Endothelial cell of hepatic sinusoid (primary cell): ENCODE data around the gene GTF2B.
"Not testable (repeated sequence)": the region's sequence is repeated elsewhere in the genome, so short reads cannot be mapped to it uniquely, and the experiment has no call there.

Source experiments
- in situ Hi-C: cut with HindIII; loops from 2 replicates; pipeline ENCODE4 v1.10.0; 2017; ENCODE audit warnings: low sequenced_read_pairs

The GTF2B gene

GRCh38 chr1:88891318-88891950, at the start of gene GTF2B:
TSS of gene GTF2B (minus strand) at chr1:88891567. CDS start at chr1:88891499, 68 bp downstream.
- in situ Hi-C loops: no loop called here

GRCh38 chr1:88938528-88938927, 47.2 kb upstream of the GTF2B start:
- in situ Hi-C loops: not testable (repeated sequence)

- in situ Hi-C loops: no loop called here
These were observed 45.5 kb upstream of the GTF2B start for GRCh38 chr1:88936760-88937342.

- in situ Hi-C loops: no loop called here
These were observed 44.8 kb upstream of the GTF2B start for GRCh38 chr1:88936223-88936523.

- in situ Hi-C loops: no loop called here
These were observed 44.3 kb upstream of the GTF2B start for GRCh38 chr1:88935522-88936222.

GRCh38 chr1:88930176-88930575, 38.8 kb upstream of the GTF2B start:
- in situ Hi-C loops: not testable (repeated sequence)

- in situ Hi-C loops: no loop called here
These were observed 31.9 kb upstream of the GTF2B start for GRCh38 chr1:88923224-88923623.

GRCh38 chr1:88922214-88922613, 30.8 kb upstream of the GTF2B start:
- in situ Hi-C loops: no loop called here

- in situ Hi-C loops: no loop called here
These were observed 29.5 kb upstream of the GTF2B start for GRCh38 chr1:88920845-88921244.

GRCh38 chr1:88917321-88918025, 26.1 kb upstream of the GTF2B start:
- in situ Hi-C loops: no loop called here

- in situ Hi-C loops: no loop called here
These were observed 25.5 kb upstream of the GTF2B start for GRCh38 chr1:88916883-88917282.

GRCh38 chr1:88911800-88912199, 20.4 kb upstream of the GTF2B start:
- in situ Hi-C loops: not testable (repeated sequence)

GRCh38 chr1:88911161-88911560, 19.8 kb upstream of the GTF2B start:
- in situ Hi-C loops: no loop called here

- in situ Hi-C loops: no loop called here
These were observed 19.0 kb upstream of the GTF2B start for GRCh38 chr1:88910401-88910800.

- in situ Hi-C loops: no loop called here
These were observed 9.5 kb upstream of the GTF2B start for GRCh38 chr1:88900883-88901282.

GRCh38 chr1:88897070-88897730, 5.8 kb upstream of the GTF2B start:
- in situ Hi-C loops: no loop called here

- in situ Hi-C loops: no loop called here
These were observed 1.1 kb upstream of the GTF2B start for GRCh38 chr1:88892357-88892877.

- in situ Hi-C loops: no loop called here
These were observed 579 bp upstream of the GTF2B start for GRCh38 chr1:88891951-88892340.

- in situ Hi-C loops: no loop called here
These were observed 513 bp downstream of the GTF2B start for GRCh38 chr1:88890791-88891317.

- in situ Hi-C loops: no loop called here
These were observed 1.2 kb downstream of the GTF2B start for GRCh38 chr1:88890131-88890530.

- in situ Hi-C loops: no loop called here
These were observed 2.6 kb downstream of the GTF2B start for GRCh38 chr1:88888750-88889149.
